Stimulated activated CD4-positive, alpha-beta T cell treated with anti-CD3 and anti-CD28 coated beads, Interleukin-15, amount 100 ng/mL, for 1 hour (primary cell): Measurements from ENCODE around the gene ZMYND11.
"Not testable (repeated sequence)": the region's sequence is repeated elsewhere in the genome, so short reads cannot be mapped to it uniquely, and the experiment has no call there.

Experiments
- DNase-seq, 2 donors: peaks; one replicate each; pipeline ENCODE4 v3.0.0-alpha.2; 2020; ENCODE audit warnings: low read depth in 1 of 2, low spot score in 1 of 2

Gene ZMYND11

DNA sequence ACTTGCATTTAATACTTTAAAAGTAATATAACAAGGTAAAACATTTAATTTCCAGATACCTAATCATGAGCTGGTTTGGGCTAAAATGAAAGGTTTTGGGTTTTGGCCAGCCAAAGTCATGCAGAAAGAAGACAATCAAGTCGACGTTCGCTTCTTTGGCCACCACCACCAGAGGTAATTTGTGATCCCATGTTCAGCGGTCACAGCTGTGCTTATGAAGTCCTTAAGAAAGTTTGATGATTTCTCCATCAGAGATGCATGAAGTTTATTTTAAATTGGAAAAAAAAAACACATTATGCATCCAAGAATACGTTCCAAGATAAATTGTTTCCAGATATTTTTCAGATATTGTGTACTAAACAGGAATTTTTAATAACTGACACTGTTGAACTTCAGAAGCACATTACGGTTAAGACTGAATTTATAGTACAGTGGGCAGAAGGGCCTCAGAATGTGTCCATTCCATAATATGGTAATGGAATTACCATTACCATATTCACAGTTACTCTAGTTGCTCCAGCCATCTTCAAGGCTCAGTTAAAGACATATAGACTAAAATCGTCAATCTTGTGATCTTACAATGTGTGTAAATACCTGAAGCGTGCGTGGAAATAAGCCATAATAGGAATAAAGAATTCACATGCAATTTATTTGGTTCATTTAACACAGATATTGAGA lies 106.8 kb downstream of the ZMYND11 start:
- no peak for DNase-seq

DNA sequence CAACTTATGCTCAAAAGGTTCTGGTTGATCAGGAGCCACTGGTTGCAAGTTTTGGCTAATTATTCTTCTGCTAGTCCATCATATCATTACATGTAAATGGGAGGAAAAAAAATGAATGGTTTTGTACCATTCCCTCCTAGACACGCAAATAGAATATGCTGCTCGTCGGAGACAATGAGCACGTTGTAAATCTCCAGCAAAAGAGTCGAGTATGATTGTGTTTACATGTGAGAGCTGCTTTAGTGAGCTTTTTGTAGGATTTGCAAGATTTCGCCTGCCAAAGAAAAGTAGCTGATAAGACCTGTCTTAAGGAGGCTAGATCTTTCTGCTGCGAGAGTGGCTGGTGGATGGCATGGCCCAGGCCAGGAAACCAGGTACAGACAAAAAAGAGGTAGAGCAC lies 109.0 kb downstream of the ZMYND11 start:
- no peak for DNase-seq

DNA sequence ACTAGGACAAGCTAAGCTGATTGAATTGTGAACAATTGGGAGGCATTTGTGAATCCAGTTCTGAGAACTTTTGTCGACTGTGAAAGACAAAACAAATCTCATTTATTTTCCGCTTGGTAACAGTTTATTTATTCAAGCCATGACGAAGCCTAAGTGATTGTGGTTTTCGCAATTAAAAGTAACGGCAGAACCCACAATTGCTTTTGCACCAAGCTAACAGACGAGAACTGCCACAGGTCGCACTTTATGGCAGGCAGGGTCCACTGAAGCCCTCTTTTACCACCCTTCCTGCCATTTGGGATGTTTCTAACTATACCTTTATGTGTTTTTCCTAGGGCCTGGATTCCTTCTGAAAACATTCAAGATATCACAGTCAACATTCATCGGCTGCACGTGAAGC lies 111.2 kb downstream of the ZMYND11 start:
- DNase-seq: no peak

DNA sequence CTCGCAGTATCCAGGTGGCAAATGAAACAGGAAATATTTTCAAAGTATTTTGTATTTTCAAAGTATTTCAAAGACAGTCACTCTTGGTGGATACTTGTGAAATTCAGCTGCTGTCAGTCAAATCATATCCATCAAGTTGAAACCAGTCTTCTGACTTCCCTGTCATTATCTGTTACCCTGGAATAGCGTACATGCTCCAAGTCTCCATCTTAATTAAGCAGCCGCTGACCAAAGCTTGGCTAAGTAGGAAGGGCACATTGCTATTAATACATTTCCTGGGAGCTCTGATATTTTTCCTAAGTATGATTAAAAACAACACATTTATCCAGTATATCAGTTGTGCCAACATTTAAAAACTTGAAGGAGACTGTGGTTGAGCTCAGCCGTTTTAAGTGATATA lies 112.2 kb downstream of the ZMYND11 start:
- DNase-seq: no peak

DNA sequence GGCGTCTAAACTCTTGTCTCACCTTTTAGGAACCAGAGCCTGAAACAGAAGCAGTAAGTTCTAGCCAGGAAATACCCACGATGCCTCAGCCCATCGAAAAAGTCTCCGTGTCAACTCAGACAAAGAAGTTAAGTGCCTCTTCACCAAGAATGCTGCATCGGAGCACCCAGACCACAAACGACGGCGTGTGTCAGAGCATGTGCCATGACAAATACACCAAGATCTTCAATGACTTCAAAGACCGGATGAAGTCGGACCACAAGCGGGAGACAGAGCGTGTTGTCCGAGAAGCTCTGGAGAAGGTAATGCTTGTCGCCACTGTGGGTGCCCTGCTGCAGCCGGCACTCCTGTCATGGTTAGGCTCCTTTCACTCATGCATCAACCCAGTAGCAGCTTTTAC lies 113.1 kb downstream of the ZMYND11 start:
- DNase-seq: no peak

DNA sequence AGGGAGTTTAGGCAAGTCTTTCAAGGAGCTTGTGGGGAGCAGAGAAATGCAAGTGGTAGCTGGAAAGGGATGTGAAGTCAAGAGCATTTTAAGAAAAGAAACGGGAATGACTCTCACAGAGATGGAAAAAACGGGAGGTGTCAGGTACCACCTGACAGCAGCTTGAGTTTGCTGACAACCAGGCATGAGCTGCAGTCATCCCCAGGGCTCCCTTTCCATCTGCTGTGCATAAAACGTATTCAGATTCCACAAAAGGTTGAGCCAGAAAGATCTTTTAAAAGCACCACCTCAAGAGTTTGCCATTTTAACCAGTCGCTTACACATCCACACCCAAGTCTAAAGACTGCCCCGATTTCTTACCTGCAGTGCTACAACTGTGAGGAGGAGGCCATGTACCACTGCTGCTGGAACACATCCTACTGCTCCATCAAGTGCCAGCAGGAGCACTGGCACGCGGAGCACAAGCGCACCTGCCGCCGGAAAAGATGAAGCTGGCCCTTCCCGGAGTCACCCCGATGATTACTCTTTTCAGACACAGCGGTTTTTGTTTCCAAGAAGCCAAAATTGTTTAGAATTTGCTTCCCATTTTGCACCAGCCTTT lies 116.8 kb downstream of the ZMYND11 start:
- no peak for DNase-seq

DNA sequence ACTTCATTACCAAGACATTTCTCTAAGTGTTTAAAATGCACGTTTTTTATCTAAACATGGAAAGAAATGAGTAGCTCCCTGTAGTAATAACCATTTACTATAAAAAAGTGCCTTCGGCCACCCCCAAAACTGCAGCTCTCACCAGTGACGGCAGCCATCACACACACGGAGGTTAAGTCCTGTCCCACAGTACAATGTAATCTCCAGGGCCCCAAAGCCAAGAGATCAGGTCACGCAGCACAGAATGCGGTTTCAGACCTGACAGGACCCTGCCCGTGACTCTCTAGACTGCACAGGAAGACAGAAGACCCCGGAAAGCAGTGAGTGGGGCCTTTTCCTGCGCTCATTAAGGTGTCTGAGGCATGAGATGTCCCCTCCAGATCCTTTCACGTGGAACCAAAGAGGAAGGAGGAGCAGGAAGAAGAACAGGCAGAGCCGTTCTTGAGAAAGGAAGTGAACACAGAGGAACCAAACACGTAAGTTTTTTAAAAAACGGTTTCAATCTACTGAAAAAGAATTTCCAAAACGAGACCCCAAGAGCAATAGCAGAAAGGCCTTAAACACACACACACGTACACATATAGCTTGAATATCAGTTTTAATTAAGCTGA lies 125.7 kb downstream of the ZMYND11 start:
- no peak for DNase-seq

DNA sequence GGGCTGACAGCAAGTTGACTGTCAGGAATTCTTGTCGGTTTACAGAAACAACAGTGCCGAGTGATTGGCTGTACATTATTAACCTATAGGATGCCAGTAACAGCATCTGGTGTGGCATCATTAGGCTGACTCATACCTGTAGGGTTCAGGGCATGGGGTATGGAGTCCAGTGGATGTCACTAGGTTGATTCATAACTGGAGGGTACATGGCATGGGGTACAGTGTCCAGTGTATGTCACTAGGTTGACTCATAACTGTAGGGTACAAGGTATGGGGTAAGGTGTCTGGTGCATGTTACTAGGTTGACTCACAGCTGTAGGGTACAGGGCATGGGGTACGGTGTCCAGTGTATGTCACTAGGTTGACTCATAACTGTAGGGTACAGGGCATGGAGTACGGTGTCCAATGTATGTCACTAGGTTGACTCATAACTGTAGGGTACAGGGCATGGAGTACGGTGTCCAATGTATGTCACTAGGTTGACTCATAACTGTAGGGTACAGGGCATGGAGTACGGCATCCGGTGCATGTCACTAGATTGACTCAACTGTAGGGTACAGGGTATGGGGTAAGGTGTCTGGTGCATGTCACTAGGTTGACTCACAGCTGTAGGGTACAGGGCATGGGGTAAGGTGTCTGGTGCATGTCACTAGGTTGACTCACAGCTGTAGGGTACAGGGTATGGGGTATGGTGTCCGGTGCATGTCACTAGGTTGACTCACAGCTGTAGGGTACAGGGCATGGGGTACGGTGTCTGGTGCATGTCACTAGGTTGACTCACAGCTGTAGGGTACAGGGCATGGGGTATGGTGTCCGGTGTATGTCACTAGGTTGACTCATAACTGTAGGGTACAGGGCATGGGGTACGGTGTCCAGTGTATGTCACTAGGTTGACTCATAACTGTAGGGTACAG lies 129.2 kb downstream of the ZMYND11 start:
- not testable (repeated sequence) for DNase-seq

DNA sequence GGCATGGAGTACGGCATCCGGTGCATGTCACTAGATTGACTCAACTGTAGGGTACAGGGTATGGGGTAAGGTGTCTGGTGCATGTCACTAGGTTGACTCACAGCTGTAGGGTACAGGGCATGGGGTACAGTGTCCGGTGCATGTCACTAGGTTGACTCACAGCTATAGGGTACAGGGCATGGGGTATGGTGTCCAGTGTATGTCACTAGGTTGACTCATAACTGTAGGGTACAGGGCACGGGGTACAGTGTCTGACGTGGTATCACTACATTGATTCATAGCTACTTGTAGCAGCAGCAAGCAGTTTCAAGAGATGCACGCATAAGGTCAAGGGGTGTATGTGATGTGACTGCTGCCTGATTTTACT lies 129.8 kb downstream of the ZMYND11 start:
- not testable (repeated sequence) for DNase-seq

DNA sequence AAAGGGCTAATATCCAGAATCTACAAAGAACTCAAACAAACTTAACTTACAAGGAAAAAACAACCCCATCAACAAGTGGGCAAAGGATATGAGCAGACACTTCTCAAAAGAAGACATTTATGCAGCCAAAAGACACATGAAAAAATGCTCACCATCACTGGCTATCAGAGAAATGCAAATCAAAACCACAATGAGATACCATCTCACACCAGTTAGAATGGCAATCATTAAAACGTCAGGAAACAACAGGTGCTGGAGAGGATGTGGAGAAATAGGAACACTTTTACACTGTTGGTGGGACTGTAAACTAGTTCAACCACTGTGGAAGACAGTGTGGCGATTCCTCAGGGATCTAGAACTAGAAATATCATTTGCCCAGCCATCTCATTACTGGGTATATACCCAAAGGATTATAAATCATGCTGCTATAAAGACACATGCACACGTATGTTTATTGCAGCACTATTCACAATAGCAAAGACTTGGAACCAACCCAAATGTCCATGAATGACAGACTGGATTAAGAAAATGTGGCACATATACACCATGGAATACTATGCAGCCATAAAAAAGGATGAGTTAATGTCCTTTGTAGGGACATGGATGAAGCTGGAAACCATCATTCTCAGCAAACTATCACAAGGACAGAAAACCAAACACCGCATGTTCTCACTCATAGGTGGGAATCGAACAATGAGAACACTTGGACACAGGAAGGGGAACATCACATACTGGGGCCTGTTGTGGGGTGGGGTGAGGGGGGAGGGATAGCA lies 130.7 kb downstream of the ZMYND11 start:
- DNase-seq: not testable (repeated sequence)

DNA sequence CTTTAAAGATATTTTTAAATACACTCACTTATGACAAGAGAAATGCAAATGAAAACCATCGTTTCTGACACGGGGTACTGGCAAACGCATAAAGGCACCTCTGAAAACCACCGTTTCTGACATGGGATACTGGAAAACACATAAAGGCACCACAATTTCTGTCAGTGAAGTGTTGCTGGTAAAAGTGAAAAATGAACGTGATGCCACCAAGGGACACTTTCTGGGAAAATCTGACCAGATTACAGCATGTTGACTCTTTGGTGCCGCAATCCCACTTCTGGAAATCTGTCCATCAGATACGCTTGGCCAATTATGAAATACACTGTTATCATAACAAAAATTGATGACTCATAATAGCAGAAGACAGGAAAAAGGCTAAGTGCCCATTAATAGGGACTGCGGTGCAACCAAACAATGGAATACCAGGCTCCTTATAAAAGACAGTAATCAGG lies 131.7 kb downstream of the ZMYND11 start:
- no peak for DNase-seq

DNA sequence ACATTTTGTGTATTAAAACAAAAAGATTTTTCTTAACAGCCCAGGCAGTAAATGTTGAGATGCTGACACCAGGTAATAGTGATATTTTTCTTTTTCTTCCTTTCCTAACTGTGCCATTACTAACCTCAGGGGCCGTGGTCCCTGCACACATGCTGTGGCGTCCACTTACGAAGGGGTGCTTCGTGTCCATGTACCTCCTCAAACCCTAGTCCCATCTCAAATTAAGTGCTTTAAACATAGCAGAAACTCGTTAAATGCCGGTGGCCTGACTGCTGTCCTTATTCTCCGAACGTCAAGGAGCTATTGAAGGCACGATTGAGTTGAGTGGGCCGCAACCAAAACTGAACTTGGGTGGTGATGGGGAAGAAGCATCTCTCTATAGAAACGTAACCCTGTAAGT lies 132.4 kb downstream of the ZMYND11 start:
- DNase-seq: no peak

DNA sequence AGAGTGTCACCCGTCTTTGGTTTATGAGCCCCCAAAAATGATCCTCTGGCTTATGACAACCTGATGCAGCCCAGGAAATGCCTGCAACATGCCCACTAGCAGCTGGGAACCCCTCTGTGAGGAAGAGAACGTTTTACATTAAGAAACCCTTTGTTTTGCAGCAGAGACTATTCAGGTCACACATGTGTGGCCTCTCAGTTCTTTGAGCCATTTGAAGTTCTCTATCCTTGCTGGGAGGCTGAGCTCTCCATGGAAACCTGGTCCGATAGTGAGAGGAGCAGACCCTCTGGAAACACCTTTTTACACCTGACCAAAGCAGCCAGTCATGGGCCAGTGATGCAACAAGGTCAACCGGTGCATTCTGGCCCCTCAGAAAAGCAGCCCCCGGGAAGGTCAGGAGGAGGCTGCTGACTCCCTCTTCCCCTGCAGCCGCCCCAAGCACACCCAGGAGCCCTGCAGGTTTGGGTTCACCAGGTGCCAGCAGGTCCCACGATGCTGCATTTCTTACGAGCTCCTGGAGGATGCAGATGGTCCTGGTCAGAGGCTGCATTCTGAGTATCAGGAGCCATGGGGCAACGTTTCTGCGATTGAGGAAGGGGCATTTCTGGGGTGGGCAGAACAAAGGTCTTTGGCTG lies 134.3 kb downstream of the ZMYND11 start:
- no peak for DNase-seq

DNA sequence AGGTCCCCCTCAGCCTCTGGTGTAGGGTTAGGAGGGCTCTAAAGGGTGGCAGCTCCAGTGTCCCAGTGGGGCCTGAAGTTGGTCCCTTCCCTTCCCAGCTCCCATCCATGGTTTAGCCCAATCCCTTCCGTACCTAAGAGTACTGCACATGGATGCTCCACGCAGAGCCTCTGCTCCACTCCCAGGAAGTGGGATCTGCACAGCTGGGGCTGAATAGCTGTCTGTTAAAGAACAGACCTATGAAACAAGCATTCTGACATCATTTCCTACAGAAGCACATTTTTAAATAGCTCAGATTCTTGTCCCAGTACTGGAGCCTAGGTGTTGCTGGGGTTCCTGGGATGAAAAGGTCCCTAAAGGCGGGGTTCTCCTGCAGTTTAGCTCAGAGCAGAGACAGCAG lies 135.9 kb downstream of the ZMYND11 start:
- DNase-seq: no peak

DNA sequence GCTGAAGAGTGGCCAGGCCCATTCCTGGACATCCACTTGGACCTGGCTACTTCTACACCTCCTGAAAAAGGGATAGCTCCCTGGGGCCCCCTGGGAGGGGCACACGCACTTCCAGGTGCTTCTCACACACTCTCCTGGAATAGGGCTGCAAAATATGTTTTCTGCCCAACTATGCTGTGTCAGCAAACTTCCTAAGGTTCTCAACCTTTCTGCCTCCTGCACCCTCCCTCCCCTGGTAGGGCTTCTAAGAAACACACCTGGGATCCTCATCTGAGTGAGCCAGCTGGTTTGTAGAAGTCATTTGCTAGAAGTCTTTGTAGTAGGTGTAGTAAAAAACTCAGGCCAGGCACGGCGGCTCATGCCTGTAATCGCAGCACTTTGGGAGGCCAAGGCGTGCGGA lies 136.5 kb downstream of the ZMYND11 start:
- DNase-seq: no peak

DNA sequence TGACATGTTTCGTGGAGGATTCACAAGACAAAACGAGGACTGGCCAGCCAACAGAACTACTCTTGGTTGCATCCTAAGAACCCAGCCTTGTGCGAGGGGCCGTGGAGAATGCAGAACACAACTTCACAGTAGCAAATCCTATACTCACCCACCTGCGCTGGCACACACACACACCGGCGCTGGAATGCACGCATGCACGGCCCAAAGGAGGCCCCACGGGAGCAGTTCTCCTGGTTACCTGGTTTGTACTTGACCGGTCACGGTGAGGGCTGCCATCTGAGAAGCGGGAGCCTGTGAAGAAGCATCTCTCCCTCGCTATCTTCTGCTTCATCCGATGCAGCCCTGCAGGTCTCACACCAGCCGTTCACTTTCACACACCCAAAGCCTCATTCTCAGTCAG lies 137.8 kb downstream of the ZMYND11 start:
- DNase-seq: no peak

DNA sequence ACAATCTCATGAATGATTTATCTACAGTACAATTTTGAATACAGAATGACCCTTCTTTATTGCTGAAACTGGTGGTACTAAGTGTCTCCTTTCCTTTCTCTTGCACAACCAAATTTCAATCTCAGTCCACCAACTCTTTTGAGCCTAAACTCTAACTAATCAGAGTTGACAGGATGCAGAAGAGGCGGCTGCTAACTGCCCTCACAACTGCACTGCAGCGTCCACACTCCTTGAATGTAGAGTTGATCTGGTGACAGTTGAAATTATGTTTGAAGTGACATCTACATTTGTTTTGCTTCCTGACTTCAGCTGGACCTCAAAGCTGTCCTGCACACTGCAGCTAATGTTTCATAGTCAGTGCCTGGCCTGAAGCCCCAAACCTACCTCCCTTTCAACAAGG lies 139.6 kb downstream of the ZMYND11 start:
- no peak for DNase-seq

DNA sequence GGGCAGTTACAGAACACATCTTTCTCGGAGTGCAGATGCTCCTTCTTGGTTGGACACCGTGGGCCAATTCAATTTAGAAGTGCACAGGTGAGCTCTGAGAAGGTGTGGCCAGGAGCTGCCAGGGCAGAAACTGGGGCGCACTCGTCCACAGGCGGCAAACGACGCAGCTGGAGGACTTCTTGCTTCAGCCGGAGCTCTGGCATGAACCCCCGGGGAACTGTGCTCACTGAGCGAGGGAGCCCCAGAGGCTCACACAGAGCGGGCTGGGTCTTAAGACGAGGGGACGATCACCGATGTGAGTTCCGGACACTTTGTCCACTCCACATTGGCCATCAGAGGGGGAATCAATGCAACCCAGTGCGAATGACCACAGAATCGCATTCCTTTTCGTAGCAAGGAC lies 140.4 kb downstream of the ZMYND11 start:
- DNase-seq: no peak

DNA sequence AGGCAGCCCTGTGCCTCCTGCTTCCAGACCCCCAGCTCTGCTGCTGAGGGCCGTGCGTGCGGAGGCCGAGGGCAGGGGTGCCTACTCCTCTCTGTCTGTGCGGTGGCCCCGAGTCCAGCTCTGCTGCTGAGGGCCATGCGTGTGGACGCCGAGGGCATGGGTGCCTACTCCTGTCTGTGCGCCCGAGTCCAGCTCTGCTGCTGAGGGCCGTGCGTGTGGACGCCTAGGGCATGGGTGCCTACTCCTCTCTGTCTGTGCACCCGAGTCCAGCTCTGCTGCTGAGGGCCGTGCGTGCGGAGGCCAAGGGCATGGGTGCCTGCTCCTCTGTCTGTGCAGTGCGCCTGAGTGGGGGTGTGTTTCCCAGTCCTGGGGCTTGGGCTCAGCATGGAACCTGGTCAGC lies 142.7 kb downstream of the ZMYND11 start:
- DNase-seq: no peak

DNA sequence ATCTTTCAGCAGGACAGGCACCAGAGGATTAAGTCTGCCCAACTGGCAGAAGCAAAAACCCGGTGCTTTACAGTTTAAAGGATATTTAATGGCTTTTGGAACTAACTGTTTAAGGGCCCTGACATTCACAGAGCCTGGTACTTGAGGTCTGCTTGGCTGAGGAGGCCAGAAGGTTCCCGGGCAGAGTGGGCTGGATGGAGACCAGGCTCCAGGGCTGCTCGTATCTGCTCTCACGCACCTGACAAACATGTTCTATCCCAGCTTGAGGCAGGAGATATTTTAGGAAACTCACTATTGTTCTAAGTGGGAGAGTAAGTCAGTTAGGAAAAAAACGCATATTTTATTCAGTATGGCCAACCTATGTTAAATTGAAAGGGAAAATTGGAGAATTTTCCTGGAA lies 143.5 kb downstream of the ZMYND11 start:
- DNase-seq: no peak

DNA sequence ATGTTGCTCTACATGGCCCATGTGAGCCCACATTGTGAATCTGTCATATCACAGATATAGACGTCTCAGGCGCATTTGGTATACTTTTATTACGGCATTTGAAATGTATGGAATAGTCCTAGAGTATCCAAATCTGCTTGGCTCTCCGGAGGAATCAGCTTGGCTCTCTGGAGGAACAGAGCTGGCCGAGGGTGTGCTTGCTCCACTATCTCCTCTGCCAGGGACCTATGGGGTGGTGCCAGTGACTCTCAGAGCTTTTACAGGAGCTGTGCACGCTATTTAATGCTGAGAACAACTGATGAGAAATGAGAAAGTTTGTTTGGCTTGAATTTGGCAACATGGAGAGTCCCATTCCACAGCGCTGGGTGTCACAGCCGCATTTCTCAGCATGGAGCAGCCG lies 144.0 kb downstream of the ZMYND11 start:
- no peak for DNase-seq
